ENCODE data around the gene CC2D2A.

CC2D2A gene

GRCh38 chr4:15469402-15470127, at the start of gene CC2D2A:
Gene CC2D2A (plus strand): TSS chr4:15469882. CDS start chr4:15475933, 6,051 bp downstream.
- DNase-seq: no peak

- DNase-seq: peak in 1 of 2 experiments; percentile 28
These were observed 49.0 kb upstream of the CC2D2A start for GRCh38 chr4:15420642-15421041.

GRCh38 chr4:15423285-15423711, 46.4 kb upstream of the CC2D2A start:
- no peak for DNase-seq

GRCh38 chr4:15425520-15425919, 44.2 kb upstream of the CC2D2A start:
- DNase-seq: no peak

GRCh38 chr4:15427161-15427560, 42.5 kb upstream of the CC2D2A start:
- DNase-seq: no peak

- DNase-seq: no peak
These were observed 42.0 kb upstream of the CC2D2A start, which contains the start of gene C1QTNF7 for GRCh38 chr4:15427701-15428100. Gene C1QTNF7 (plus strand): TSS chr4:15428033. CDS start chr4:15435744, 7,711 bp downstream.

DNA sequence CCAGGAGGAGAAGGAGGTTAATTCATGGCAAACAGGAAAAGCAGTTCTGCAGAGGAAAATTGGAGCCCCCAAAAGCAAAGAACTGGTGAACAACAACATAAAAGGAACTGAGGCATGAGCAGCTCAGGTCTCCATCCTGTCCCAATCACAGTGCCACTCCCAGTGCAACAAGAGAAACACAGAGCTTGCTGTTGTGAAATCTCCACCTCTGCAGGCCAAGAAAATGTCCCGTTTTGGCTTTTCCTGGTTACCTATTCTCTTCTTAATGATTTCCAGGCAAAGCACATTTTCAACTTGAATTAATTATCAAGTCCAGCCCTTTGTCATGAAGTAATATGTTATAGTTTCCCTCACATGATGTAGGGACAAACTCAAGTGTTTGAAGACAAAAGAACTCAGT, 41.1 kb upstream of the CC2D2A start:
- no peak for DNase-seq

- no peak for DNase-seq
These were observed 35.6 kb upstream of the CC2D2A start for GRCh38 chr4:15434091-15434490.

GRCh38 chr4:15434676-15435075, 35.0 kb upstream of the CC2D2A start:
- DNase-seq: no peak

- peak; percentile 20 to 55 for DNase-seq
These were observed 33.2 kb upstream of the CC2D2A start for GRCh38 chr4:15436513-15436912.

GRCh38 chr4:15438939-15439524, 30.6 kb upstream of the CC2D2A start:
- no peak for DNase-seq

DNA sequence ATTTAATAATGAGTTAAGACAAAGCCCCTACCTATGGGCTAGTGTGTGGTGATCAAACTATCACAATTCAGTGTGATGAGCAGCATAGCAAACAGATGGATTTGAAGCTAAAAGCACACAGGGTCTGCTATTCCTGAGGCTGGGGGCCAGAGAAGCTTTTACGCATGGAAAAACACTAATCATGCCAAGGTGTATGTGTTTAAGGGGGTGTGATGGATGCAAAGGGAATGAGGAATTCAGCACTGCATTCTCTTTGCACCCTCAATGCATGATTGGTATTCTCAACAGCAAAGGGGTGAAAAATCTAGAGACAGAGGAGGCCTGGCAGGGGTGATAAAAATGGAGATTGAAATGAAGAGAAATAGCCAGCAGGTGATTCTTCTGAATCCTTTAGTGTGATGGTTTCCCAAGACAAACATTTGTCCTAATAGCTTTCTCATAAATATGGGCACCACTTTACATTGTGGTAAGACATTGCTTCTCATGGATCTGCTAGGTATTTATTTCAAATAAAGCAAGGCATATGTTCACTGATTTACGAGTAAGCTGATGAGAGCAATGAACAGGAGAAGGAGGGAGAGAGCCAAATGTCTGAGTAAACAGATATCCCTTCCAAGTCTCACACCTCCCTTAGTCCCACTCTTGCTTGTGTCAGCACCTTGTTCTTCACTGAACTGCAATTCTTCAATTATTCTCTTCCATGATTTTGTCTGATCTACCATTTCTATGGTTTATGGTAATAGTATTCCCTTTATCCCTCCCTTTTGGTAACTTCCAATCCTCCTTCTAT, 26.1 kb upstream of the CC2D2A start:
- peak in 1 of 2 experiments; percentile 22 for DNase-seq

- no peak for DNase-seq
These were observed 25.4 kb upstream of the CC2D2A start for GRCh38 chr4:15444276-15444675.

DNA sequence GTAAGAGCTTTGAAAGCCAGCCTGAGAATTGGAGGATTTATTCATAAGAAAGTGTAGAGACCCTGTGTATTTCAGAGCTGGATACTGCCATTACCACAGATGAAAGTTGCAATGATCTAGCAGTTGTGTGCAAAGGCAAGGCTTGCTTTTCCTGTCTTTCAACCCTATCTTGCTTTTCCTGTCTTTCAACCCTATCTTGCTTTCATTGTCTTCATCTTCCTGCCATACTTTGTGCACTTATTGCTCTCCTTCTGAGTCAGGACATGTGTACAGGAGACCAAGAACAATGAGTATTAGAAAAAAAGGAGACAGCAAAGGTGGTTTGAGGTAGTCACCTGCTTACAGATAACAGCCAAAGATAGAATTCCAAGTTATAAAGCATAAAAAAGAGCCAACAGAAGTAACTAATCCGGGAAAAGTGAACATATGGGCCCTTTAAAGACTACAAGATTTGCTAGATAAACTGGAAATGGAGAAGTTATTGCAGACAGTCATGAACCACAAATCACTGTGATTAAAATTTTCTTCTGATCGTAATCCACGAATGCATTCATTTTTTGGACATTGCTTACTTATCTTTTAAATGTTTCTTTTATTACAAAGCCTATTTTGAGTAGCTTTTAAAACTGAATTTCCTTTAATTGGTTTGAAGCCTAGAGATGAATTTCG, 24.7 kb upstream of the CC2D2A start:
- DNase-seq: no peak

GRCh38 chr4:15451181-15451865, 18.4 kb upstream of the CC2D2A start:
- DNase-seq: no peak

- DNase-seq: no peak
These were observed 17.6 kb upstream of the CC2D2A start for GRCh38 chr4:15451866-15452765.

DNA sequence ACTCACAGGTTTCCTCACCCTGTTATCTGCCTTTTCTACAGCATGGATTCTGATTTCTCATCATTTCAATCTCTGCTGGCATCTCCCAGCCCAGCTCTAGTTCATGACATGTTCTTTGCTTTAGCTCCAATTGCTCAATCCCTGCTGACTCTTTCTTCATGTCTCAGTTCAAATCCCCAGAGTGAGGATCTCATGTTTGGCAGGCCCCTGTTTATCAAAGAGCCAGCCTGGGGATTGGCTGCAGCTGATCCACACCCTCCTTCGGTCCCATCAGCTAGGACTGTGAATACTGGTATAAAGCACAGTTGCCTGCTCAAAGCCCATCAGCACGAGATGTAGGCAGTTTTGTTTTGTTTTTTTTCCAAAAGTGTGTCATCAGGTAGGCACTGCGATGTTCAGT, 14.4 kb upstream of the CC2D2A start:
- DNase-seq: no peak

DNA sequence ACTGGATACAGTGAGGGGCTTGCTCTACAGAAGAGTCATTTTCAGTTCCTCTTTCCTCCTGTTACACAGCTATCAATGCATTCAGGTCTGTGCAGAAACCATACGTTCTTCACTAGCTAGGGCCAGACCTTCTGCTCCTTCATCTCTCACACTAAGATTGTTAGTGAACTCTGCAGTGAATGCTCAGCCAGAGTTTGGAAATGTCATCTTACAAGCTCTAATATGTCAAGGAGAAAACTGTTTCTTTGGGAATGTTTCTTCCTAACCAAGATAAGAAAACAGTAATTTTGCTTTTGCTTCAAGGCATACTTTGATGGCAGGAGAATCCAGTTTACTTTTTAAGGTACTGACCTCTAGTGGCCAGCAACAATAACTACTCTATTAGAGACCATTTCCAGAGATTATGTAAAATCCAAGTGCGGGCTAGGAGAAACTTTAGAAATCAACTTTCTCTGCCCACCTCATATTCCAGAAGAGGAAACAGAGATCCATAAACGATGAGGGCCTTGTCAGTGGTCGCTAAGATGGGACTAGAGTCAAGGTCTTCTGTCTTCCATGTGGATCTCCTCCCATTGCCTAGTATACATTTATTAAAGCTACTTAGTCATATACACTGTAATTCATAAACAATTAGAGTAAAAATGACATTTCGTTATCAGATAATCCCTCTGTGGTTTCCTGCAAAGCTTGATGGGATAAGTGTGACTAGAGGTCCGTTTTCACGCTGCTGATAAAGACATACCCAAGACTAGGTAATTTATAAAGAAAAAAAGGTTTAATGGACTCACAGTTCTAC, 12.1 kb upstream of the CC2D2A start:
- DNase-seq: peak in 1 of 2 experiments; percentile 54

DNA sequence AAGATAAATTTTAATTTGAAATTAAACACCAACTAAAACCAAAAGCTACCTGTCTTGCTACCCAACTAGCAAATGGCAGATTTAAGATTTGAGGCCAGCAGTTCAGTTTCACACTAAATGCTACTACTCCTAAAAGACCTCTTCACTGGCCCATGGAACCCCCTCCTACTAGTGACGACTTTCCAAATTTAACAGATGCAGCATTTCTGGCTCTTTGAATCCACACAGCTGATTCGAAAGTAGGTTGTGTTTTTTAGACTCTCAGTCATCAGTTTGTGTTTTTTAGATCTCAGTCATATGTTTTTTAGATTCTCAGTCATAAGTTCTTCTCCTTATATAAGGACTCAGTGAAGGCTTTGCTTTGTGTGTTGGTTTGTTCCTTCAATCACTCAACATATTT, 11.1 kb upstream of the CC2D2A start:
- no peak for DNase-seq

DNA sequence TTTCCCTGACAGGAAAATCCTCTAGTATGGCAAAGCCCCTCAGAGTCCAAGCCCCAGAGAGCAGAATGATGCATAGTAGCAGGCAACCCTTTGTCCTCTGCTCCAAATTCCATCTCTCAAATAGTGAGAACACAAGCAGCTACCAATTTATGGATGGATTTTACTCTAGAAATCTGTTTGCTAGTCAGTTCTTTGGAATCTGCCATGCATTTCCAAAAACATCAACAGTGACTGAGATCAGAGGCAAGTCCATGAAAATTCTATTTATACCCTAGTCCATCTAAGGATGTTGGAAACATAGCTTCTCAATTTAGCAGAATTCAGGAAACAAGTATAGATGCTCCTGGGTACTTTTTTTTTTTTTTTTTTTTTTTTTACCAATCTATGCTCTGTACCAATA, 10.0 kb upstream of the CC2D2A start:
- DNase-seq: no peak

DNA sequence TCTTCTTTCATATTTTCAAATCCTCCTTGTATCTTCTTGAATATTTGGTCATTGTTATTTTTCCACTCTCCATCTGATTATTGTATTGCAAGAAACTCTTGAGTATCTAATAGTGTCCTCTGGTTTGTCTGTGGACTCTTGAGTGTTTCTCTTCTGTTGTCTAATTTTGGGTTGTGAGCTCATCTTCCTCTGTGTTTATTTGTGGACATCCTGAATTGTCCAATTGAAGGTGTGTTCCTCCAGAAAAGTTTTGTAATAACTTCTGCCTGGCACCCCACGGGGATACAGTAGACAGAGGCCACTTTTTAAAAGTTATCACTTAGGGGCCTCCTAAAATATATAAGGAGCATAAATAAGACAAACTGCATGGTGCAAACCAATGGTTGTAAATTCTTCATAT, 3.1 kb upstream of the CC2D2A start:
- DNase-seq: no peak
